ENCODE results near the gene GSX1. TPM values are rescaled to one million over a fixed set of nuclear protein-coding genes. Genes with fewer than 3 reads are reported as not detected.

The GSX1 gene
- polyA plus RNA-seq, 1 of the 3 experiments (the other 2 are of a cell fraction), result not detected

GRCh38 chr13:27806744-27807387, 14.6 kb downstream of the GSX1 start:
- Histone ChIP-seq H2AFZ (ENCODE audit: low read depth) (no peak overlapping the region), H3K27ac (ENCODE audit: low read depth in 2 of 2, low read length in 1 of 2) (no peak overlapping the region), H3K79me2 (ENCODE audit: insufficient read depth) (no peaks in the 10 kb centered on the region), H3K4me2 (no peak overlapping the region), H3K4me3 (ENCODE audit: low read depth in 2 of 2, low read length in 1 of 2) (no peak overlapping the region), H3K9me2 (no peaks in the 10 kb centered on the region), H3K9me3 (no peaks in the 10 kb centered on the region), H3K27me3 (ENCODE audit: insufficient read depth) (peaks cover 44% of the 10 kb centered on the region), H3K4me1 (ENCODE audit: control insufficient read depth in 1 of 2, insufficient read depth in 2 of 2, low read depth in 1 of 2, low read length in 1 of 2) (no peaks in the 10 kb centered on the region), H3K36me3 (replicated peaks in 1 of 2; ENCODE audit: control insufficient read depth in 1 of 2, insufficient read depth in 2 of 2, low read length in 1 of 2) (no peaks in the 10 kb centered on the region), H4K20me1 (ENCODE audit: insufficient read depth) (no peaks in the 10 kb centered on the region), H3K9ac (no peak overlapping the region), H3F3A (replicated peaks; ENCODE audit: insufficient read depth) (no peaks in the 10 kb centered on the region)
- TF ChIP-seq JUND (IDR thresholded peaks at IDR 0.05), result no peak
- TF ChIP-seq YY1 (IDR thresholded peaks at IDR 0.05; ENCODE audit: low read depth), result no peak
- TF ChIP-seq USF2 (IDR thresholded peaks at IDR 0.05; ENCODE audit: borderline replicate concordance, low read depth, low read length), result no peak
- DNase-seq, result no peak
- CTCF ChIA-PET, result interaction anchor here (1.8 kb wide), 1 partner anchor 20 kb away, joined by 8 read pairs; no protein-coding TSS in a partner anchor
- WGBS (ENCODE audit: low lambda C conversion rate), result 1% methylated on average over 7 of the region's 8 CpGs
- POLR2A ChIA-PET, result no interaction called here

GRCh38 chr13:27808851-27809550, 16.7 kb downstream of the GSX1 start:
- no peak for TF ChIP-seq CHD2 (IDR thresholded peaks at IDR 0.05; ENCODE audit: low read length, partially characterized antibody)
- no peak for TF ChIP-seq JUND (IDR thresholded peaks at IDR 0.05)
- TF ChIP-seq RCOR1 (IDR thresholded peaks at IDR 0.05; ENCODE audit: low read length), result no peak
- H3K36me3 ChIP-seq (replicated peaks in 1 of 2; ENCODE audit: control insufficient read depth in 1 of 2, insufficient read depth in 2 of 2, low read length in 1 of 2), result no peaks in the 10 kb centered on the region
- no peak overlapping the region for H3K4me2 ChIP-seq
- H3K4me3 ChIP-seq (ENCODE audit: low read depth in 2 of 2, low read length in 1 of 2), result no peak overlapping the region
- H3K4me1 ChIP-seq (ENCODE audit: control insufficient read depth in 1 of 2, insufficient read depth in 2 of 2, low read depth in 1 of 2, low read length in 1 of 2), result no peaks in the 10 kb centered on the region
- no peaks in the 10 kb centered on the region for H3K79me2 ChIP-seq (ENCODE audit: insufficient read depth)
- no peaks in the 10 kb centered on the region for H3K9me3 ChIP-seq
- no peak overlapping the region for H2AFZ ChIP-seq (ENCODE audit: low read depth)
- H3F3A ChIP-seq (replicated peaks; ENCODE audit: insufficient read depth), result no peaks in the 10 kb centered on the region
- no peak overlapping the region for H3K27ac ChIP-seq (ENCODE audit: low read depth in 2 of 2, low read length in 1 of 2)
- CTCF ChIA-PET, result interaction anchor here (1.5 to 3.8 kb wide), 3 partner anchors 18 to 276 kb away, joined by 4 to 31 read pairs (median 6); no protein-coding TSS in a partner anchor
- POLR2A ChIA-PET, result no interaction called here
- no peak overlapping the region for H3K9ac ChIP-seq
- WGBS (ENCODE audit: low lambda C conversion rate), result 0% methylated on average over 5 of the region's 5 CpGs
- DNase-seq, result no peak
- no peaks in the 10 kb centered on the region for H4K20me1 ChIP-seq (ENCODE audit: insufficient read depth)
- H3K9me2 ChIP-seq, result no peaks in the 10 kb centered on the region
- H3K27me3 ChIP-seq (ENCODE audit: insufficient read depth), result peaks cover 64% of the 10 kb centered on the region

- TF ChIP-seq NRF1 (IDR thresholded peaks at IDR 0.05; ENCODE audit: low read depth, low read length) (no peak), MXI1 (IDR thresholded peaks at IDR 0.05; ENCODE audit: low read depth, low read length) (no peak), EZH2phosphoT487 (IDR thresholded peaks at IDR 0.05; ENCODE audit: borderline replicate concordance, low read depth) (no peak), TCF12 (IDR thresholded peaks at IDR 0.05) (no peak), POLR2AphosphoS5 (IDR thresholded peaks at IDR 0.05; ENCODE audit: low read depth, low read length) (no peak)
- no peaks in the 10 kb centered on the region for H3K4me1 ChIP-seq (ENCODE audit: control insufficient read depth in 1 of 2, insufficient read depth in 2 of 2, low read depth in 1 of 2, low read length in 1 of 2)
- WGBS (ENCODE audit: low lambda C conversion rate), result 0% methylated on average over 5 of the region's 7 CpGs
- DNase-seq, result no peak
- H3K4me3 ChIP-seq (ENCODE audit: low read depth in 2 of 2, low read length in 1 of 2), result no peak overlapping the region
- no peaks in the 10 kb centered on the region for H3F3A ChIP-seq (replicated peaks; ENCODE audit: insufficient read depth)
- H3K9me3 ChIP-seq, result no peaks in the 10 kb centered on the region
- H3K36me3 ChIP-seq (replicated peaks in 1 of 2; ENCODE audit: control insufficient read depth in 1 of 2, insufficient read depth in 2 of 2, low read length in 1 of 2), result no peaks in the 10 kb centered on the region
- CTCF ChIA-PET, result interaction anchor here (1.0 to 3.8 kb wide), 2 partner anchors 17 to 21 kb away, joined by 4 to 31 read pairs; no protein-coding TSS in a partner anchor
- H3K27ac ChIP-seq (ENCODE audit: low read depth in 2 of 2, low read length in 1 of 2), result no peak overlapping the region
- H2AFZ ChIP-seq (ENCODE audit: low read depth), result no peak overlapping the region
- no peaks in the 10 kb centered on the region for H3K79me2 ChIP-seq (ENCODE audit: insufficient read depth)
- no peak overlapping the region for H3K9ac ChIP-seq
- H3K9me2 ChIP-seq, result no peaks in the 10 kb centered on the region
- H4K20me1 ChIP-seq (ENCODE audit: insufficient read depth), result no peaks in the 10 kb centered on the region
- POLR2A ChIA-PET, result no interaction called here
- peaks cover 73% of the 10 kb centered on the region for H3K27me3 ChIP-seq (ENCODE audit: insufficient read depth)
- no peak overlapping the region for H3K4me2 ChIP-seq
Observed at GRCh38 chr13:27810009-27810408, 17.7 kb downstream of the GSX1 start.
